ENCODE data around the gene RAMP3.
"Not testable (repeated sequence)": the region's sequence is repeated elsewhere in the genome, so short reads cannot be mapped to it uniquely, and the experiment has no call there.

The RAMP3 gene

DNA sequence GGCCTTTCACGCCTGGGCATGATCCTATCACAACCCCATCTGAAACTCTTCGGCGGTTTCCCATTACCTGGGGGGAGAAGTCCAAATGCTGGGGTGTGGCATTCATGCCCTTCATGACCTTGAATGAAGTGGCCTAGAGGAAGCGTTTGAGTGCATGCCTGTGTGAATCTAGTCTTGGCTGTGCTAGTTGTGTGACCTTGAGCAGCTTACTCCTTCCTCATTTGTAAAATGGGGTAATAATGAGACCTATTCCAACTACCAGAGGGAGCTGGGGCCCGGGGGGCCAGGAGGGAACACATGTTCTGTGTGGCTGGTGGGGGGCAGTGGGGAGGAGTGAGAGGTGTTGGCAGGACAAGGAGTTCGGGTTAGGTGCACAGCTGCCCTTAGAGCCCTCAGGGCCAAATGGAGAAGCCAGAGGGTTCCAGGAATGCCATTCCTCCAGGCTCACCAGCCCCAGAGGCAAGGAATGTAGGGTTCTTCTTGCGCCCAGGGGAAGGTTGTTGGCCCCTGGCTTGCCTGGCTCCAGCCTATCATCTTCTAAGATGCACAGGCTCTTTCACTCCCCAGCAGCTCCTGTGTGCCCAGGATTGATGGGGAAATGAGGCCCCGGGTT lies 24.8 kb upstream of the RAMP3 start:
- no peak for DNase-seq

DNA sequence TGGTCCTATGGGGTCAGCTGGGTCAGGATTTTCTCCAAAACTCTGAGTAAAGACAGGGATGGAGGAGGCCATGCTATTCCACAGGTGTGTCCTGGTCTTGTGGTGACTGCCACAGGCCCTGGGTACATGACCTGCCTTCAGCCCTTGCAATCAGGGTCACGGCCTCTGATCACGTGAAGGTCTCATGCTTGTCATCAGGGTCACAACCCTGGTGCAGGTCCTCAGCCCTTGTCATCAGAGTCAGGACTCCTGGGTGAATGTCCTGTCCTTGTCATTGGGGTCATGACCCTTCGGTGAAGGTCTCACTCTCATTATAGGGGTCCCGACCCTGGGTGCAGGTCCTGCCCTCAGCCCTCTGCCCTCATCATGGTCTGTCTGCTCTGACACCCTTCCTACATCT lies 24.2 kb upstream of the RAMP3 start:
- DNase-seq, result no peak

DNA sequence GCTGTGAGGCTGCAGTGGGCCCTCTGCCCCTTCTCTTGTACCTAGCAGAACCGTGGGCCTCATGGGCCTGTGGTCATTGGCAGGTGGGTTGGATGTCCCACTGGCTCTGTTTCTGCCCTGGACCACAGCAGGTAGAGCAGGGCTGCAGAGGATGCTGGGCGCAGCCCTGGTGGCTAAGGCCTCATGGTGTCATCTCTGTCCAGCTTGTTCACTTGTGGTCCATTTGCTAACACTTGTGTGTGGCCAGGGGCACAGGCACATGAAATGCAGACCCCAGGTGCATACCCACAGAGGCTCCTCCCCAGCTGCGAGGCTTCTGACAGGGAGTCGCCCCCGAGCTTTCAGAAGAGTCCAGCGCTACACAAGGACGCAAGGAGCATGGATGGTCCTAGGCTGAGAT lies 23.7 kb upstream of the RAMP3 start:
- DNase-seq, result no peak

GRCh38 chr7:45136106-45137060 lies 21.2 kb upstream of the RAMP3 start:
- DNase-seq, result peak; percentile 72

GRCh38 chr7:45138433-45139267 lies 18.9 kb upstream of the RAMP3 start:
- DNase-seq, result no peak

DNA sequence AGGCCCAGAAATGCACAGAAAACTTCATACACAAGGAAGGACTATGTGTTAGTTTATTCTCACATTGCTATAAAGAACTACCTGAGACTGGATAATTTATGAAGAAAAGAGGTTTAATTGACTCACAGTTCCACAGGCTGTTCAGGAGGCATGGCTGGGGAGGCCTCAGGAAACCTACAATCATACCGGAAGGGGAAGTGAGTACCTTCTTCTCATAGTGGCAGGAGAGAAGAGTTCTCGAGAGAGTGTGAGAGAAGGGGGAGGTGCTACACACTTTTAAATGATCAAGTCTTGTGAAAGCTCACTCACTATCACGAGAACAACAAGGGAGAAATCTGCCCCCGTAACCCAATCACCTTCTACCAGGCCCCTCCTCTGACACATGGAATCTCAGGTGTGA lies 16.8 kb upstream of the RAMP3 start:
- DNase-seq, result no peak

DNA sequence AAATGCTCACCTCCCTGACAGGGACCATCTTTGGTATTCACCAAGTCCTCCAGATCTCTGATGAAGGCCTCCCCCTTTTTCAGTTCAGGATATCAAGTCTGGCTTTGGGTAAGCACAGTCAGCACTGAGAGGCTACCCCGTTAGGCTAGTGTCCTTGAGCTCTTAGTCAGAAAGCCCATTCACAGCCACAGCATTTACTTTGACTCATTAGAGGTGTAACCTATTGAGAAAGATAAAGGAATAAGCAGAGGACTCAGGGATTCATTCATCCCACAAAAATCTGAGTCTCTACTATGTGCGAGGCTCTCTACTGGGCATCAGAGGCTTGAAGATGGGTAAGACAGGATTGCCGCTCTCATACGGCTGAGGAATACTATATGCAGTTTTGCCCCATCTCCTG lies 14.0 kb upstream of the RAMP3 start:
- DNase-seq, result no peak

GRCh38 chr7:45145881-45146280 lies 11.7 kb upstream of the RAMP3 start:
- no peak for DNase-seq

DNA sequence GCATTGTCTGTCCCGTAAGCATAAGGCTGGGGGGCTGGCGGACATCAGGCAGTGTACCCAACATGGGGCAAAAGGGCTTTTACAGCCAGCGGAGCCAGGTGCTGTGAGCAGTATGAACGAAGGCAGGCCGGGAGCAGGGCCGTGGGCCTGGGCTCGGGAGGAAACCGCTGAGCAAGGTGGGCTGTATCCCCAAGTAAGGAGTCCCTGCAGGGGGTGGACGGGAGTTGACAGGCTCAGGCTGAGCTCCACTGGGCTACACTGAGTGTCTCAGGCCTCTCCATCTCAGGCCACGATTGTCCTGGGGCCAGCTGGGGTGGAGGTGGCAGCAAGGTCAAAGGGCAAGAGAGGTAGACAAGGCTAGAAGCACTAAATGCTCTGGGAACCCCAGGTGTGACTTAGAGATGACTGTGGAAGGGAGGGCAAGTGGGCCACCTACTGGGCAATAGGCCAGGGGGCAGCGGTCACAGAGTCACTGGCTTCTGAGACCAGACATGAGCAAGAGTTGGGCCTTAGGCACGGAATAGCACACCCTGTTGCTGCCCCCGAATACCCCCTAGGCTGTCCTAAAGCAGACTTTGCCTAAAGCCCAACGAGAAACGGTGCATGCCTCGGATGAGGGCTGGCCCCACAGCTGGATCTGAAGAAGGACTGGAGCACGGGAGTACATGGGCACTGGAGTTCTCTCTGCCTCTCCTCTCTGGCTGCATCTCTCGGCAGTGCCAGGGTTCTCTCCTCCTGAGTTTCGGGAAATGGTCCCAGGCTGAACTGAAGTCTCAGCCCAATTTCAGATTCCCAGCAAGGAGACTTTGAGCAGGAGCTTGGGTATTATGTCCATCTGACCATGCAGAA lies 10.8 kb upstream of the RAMP3 start:
- no peak for DNase-seq

- DNase-seq, result no peak
These were observed 9.5 kb upstream of the RAMP3 start for GRCh38 chr7:45147858-45148652.

- no peak for DNase-seq
These were observed 9.0 kb upstream of the RAMP3 start for GRCh38 chr7:45148653-45148973.

GRCh38 chr7:45149606-45150005 lies 8.0 kb upstream of the RAMP3 start:
- no peak for DNase-seq

DNA sequence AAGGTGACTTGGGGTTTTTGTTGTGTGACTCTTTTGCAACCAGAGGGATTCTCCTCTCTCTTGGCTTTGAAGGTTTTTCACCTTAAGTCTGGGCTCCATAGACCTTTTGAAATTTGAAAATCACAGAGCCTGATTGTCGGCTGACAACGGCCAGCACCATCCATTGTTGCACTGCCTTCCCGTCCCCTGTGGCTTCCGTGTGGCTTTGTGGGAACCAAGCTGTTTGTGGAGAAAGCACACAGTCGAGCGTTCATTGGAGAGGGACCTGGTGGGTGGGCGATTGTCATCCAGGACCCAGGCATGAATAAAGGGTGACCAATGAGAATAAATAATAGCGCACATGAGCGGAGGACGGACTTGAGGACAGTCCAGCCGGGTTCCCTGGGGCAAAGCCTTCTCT lies 7.4 kb upstream of the RAMP3 start:
- no peak for DNase-seq

DNA sequence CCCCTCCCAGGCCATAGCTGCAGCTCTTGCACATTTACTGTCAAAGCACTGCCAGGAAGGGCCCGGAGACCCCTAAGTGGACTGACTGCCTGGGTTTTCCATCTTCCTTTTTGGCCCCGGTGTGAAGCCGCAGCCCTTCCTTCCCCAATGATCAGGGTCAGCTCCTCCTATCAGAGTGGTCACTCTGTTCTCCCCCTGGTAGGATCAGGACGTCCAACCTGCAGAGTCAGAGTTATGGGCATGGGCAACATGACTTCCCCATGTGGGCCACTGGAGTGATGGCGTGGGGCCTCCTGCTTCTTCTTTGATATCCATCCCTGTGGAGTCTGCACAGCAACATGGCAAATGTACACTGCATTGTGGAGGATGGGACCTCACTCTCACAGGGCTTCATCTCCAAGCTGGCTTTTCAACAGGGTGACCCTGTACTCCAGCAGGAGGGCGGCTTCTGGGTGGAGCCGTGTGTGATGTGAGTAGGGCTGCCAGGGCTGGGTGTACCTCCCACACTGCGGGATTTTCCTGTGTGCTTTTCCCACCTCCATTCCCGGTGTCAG lies 6.4 kb upstream of the RAMP3 start:
- no peak for DNase-seq

GRCh38 chr7:45151967-45152366 lies 5.6 kb upstream of the RAMP3 start:
- DNase-seq, result no peak

DNA sequence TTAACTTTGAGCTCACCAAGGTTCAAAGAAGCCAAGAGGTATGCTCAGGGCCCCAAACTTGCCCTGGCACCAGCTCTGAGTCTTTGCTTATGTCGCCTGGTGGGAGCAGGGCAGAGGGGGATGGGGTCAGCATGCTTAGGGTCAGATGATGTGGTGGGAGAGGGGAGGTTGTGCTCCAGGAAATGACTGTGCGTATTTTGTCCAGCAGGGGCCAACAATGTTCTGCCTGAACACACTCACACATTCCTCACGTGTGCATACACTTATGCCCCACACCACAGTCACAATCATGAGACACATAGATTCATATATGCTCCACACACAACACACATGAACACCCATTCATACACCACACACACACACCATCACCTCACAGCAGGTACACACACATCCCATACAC lies 4.4 kb upstream of the RAMP3 start:
- no peak for DNase-seq

DNA sequence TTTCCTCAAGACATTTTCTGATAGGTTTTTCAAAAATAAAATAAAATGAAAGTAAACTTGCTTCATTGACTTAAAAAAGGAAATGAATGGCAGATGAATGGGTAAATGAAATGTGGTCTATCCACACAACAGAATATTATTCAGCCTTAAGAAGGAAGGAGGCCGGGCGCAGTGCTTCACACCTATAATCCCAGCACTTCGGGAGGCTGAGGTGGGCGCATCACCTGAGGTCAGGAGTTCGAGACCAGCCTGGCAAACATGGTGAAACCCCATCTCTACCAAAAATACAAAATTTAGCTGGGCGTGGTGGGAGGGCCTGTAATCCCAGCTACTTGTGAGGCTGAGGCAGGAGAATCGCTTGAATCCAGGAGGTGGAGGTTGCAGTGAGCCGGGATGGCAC lies 3.7 kb upstream of the RAMP3 start:
- not testable (repeated sequence) for DNase-seq

DNA sequence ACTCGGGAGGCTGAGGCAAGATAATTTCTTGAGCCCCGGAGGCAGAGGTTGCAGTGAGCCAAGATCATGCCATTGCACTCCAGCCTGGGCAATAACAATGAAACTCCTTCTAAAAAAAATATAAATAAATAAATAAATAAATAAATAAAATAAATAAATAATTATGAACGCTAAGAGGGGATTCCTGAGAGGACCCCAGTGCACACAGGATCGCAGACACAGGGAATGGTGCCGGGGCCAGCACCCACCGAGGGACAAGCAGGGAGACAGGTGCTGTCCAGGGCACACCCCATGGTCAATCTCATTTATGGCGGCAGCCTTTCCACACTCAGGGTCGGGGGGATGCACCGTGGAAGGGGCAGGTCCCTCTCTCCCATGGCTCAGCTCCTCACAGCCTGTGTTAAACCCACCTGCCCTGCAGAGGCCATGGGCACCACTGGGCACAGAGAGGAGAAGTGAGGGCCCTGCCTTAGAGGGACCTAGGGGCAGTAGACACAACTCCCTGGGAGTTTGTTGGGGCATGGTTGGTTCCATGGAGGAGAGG lies 2.2 kb upstream of the RAMP3 start:
- DNase-seq, result no peak

DNA sequence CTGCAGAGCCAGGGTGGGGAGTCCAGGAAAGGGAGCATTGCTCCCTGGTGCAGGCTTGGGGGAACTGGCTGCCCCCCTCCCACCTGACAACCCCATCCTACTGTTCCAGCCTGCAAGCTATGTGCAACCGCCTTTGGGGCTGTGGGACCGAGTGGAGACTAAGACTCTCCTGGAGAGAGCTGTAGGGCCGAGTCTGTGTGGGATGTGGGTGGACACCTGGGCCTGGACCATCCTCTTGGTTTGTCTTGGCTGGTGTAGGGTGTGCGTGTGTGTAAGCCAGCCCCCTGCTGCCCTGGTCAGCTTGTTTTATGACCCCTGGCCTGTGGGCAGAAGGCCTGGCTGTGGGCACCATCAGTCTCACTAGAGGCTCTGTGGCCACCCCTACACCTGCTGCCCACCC lies 1.6 kb upstream of the RAMP3 start:
- no peak for DNase-seq

- DNase-seq, result no peak
These were observed 897 bp upstream of the RAMP3 start for GRCh38 chr7:45156516-45157272.

- no peak for DNase-seq
These were observed 322 bp upstream of the RAMP3 start for GRCh38 chr7:45157286-45157652.
